ENCODE measurements around the gene MXD3.

MXD3 gene

GRCh38 chr5:177320879-177321278 lies 9.2 kb upstream of the MXD3 start:
- Histone ChIP-seq H3K79me2 (ENCODE audit: insufficient read depth, low read length) (no peaks in the 10 kb centered on the region), H3K4me3 (ENCODE audit: low read depth, low read length, poor library complexity, severe bottlenecking) (no peak overlapping the region), H3K9me2 (ENCODE audit: low read depth, low read length) (no peaks in the 10 kb centered on the region), H3K9me3 (ENCODE audit: low read length) (peaks cover 10% of the 10 kb centered on the region), H3K4me1 (ENCODE audit: insufficient read depth, low read length, severe bottlenecking) (no peaks in the 10 kb centered on the region), H3K27ac (ENCODE audit: low read depth, low read length, poor library complexity, severe bottlenecking) (no peak overlapping the region), H4K20me1 (ENCODE audit: insufficient read depth, low read length) (no peaks in the 10 kb centered on the region), H3K9ac (ENCODE audit: low read length) (no peak overlapping the region), H3K36me3 (ENCODE audit: insufficient read depth, low read length) (peaks cover 10% of the 10 kb centered on the region), H3K4me2 (ENCODE audit: low read length) (no peak overlapping the region), H3F3A (ENCODE audit: insufficient read depth, low read length) (no peaks in the 10 kb centered on the region), H3K27me3 (ENCODE audit: insufficient read depth, low read length) (no peaks in the 10 kb centered on the region), H2AFZ (ENCODE audit: low read length) (no peak overlapping the region)
- no peak for TF ChIP-seq EZH2 (IDR thresholded peaks at IDR 0.05; ENCODE audit: borderline replicate concordance, low read length)
- no peak for TF ChIP-seq CTCF (IDR thresholded peaks at IDR 0.05; ENCODE audit: low read length)

GRCh38 chr5:177319913-177320588 lies 8.4 kb upstream of the MXD3 start:
- no peak overlapping the region for H3K4me3 ChIP-seq (ENCODE audit: low read depth, low read length, poor library complexity, severe bottlenecking)
- no peaks in the 10 kb centered on the region for H3K27me3 ChIP-seq (ENCODE audit: insufficient read depth, low read length)
- no peaks in the 10 kb centered on the region for H3K9me2 ChIP-seq (ENCODE audit: low read depth, low read length)
- no peak overlapping the region for H2AFZ ChIP-seq (ENCODE audit: low read length)
- H3K4me1 ChIP-seq (ENCODE audit: insufficient read depth, low read length, severe bottlenecking), result no peaks in the 10 kb centered on the region
- peaks cover 10% of the 10 kb centered on the region for H3K9me3 ChIP-seq (ENCODE audit: low read length)
- peaks cover 10% of the 10 kb centered on the region for H3K36me3 ChIP-seq (ENCODE audit: insufficient read depth, low read length)
- H3K4me2 ChIP-seq (ENCODE audit: low read length), result no peak overlapping the region
- TF ChIP-seq CTCF (IDR thresholded peaks at IDR 0.05; ENCODE audit: low read length) (no peak), EZH2 (IDR thresholded peaks at IDR 0.05; ENCODE audit: borderline replicate concordance, low read length) (no peak)
- no peak overlapping the region for H3K27ac ChIP-seq (ENCODE audit: low read depth, low read length, poor library complexity, severe bottlenecking)
- H3K9ac ChIP-seq (ENCODE audit: low read length), result no peak overlapping the region
- H3F3A ChIP-seq (ENCODE audit: insufficient read depth, low read length), result no peaks in the 10 kb centered on the region
- H4K20me1 ChIP-seq (ENCODE audit: insufficient read depth, low read length), result no peaks in the 10 kb centered on the region
- H3K79me2 ChIP-seq (ENCODE audit: insufficient read depth, low read length), result no peaks in the 10 kb centered on the region

- peaks cover 3% of the 10 kb centered on the region for H3K4me1 ChIP-seq (ENCODE audit: insufficient read depth, low read length, severe bottlenecking)
These were observed 6.3 kb upstream of the MXD3 start for GRCh38 chr5:177317959-177318377.

More at GRCh38 chr5:177317959-177318377, 6.3 kb upstream of the MXD3 start:
- Histone ChIP-seq H4K20me1 (ENCODE audit: insufficient read depth, low read length) (no peaks in the 10 kb centered on the region), H3K4me2 (ENCODE audit: low read length) (no peak overlapping the region), H3K9ac (ENCODE audit: low read length) (no peak overlapping the region), H3K36me3 (ENCODE audit: insufficient read depth, low read length) (peaks cover 10% of the 10 kb centered on the region), H3K9me2 (ENCODE audit: low read depth, low read length) (no peaks in the 10 kb centered on the region), H3K27ac (ENCODE audit: low read depth, low read length, poor library complexity, severe bottlenecking) (no peak overlapping the region), H3K27me3 (ENCODE audit: insufficient read depth, low read length) (no peaks in the 10 kb centered on the region), H2AFZ (ENCODE audit: low read length) (no peak overlapping the region), H3K9me3 (ENCODE audit: low read length) (peaks cover 10% of the 10 kb centered on the region), H3F3A (ENCODE audit: insufficient read depth, low read length) (no peaks in the 10 kb centered on the region), H3K79me2 (ENCODE audit: insufficient read depth, low read length) (no peaks in the 10 kb centered on the region), H3K4me3 (ENCODE audit: low read depth, low read length, poor library complexity, severe bottlenecking) (no peak overlapping the region)
- TF ChIP-seq EZH2 (IDR thresholded peaks at IDR 0.05; ENCODE audit: borderline replicate concordance, low read length) (no peak), CTCF (IDR thresholded peaks at IDR 0.05; ENCODE audit: low read length) (peak; percentile 95)

Data from OCI-LY1 (cell line).